GM19035 (cell line): ENCODE results near the gene SEC14L5.

Experiments
- ATAC-seq: cut with Tn5 transposase; IDR thresholded peaks from one replicate; pipeline ENCODE4 v1.9.1; 2021; ENCODE audit not compliant: unreplicated experiment

SEC14L5 gene

GRCh38 chr16:5062790-5063765, 104.9 kb downstream of the SEC14L5 start:
- no peak for ATAC-seq

GRCh38 chr16:5064915-5065314, 106.8 kb downstream of the SEC14L5 start:
- ATAC-seq: no peak

GRCh38 chr16:5065326-5065725, 107.2 kb downstream of the SEC14L5 start:
- no peak for ATAC-seq

- no peak for ATAC-seq
These were observed 107.7 kb downstream of the SEC14L5 start, which contains the start of gene C16orf89 for GRCh38 chr16:5065813-5066212. C16orf89 (minus strand) TSS chr16:5065956; CDS start chr16:5065908, 48 bp downstream.

- no peak for ATAC-seq
These were observed 108.4 kb downstream of the SEC14L5 start for GRCh38 chr16:5066511-5066910.
